Body of pancreas (tissue), 4 donors: ENCODE data around the gene NRP1. TPM values are rescaled to one million over a fixed set of nuclear protein-coding genes. Genes with fewer than 3 reads are reported as not detected.

ENCODE experiments used
- ATAC-seq: fragments of 150-250 bp; one replicate; pipeline ENCODE4 v1.9.1; 2016
- DNase-seq, 4 donors: peaks; one replicate each; pipeline ENCODE4 v3.0.0-alpha.2; 2019
- H3K27ac ChIP-seq, 4 donors: fragments of 200-600 bp; sonication (generic); 1 replicate in 3 of 4; 2 replicates in 1 of 4; pipeline versions ENCODE4 v1.5.1 to v1.6.1; 2016 to 2019; ENCODE audit warnings: mild to moderate bottlenecking in 1 of 4, mixed read lengths in 1 of 4, moderate library complexity in 1 of 4
- H3K27me3 ChIP-seq, 2 donors: fragments of 200-600 bp; sonication (generic); one replicate each; pipeline ENCODE4 v1.6.0; 2016; ENCODE audit warnings: mild to moderate bottlenecking in 1 of 2
- H3K36me3 ChIP-seq, 2 donors: fragments of 200-600 bp; sonication (generic); replicated peaks in 1 of 2; 2 replicates each; pipeline ENCODE4 v1.5.1; 2016; ENCODE audit warnings: low read depth in 2 of 2; ENCODE audit not compliant: insufficient read depth in 1 of 2
- H3K4me1 ChIP-seq: fragments of 200-600 bp; sonication (generic); one replicate; pipeline ENCODE4 v1.6.0; 2016
- H3K4me3 ChIP-seq, 2 donors: fragments of 200-600 bp; sonication (generic); 1 replicate in 1 of 2; 2 replicates in 1 of 2; pipeline ENCODE4 v1.5.1; 2016 to 2019
- H3K9me3 ChIP-seq, 3 donors: fragments of 200-600 bp; sonication (generic); 1 replicate in 2 of 3; 2 replicates in 1 of 3; pipeline ENCODE4 v1.5.1; 2016
- POLR2A ChIP-seq, 3 donors: fragments of 450-650 bp; IDR thresholded peaks; one replicate each; pipeline ENCODE4 v1.6.1; 2016; ENCODE audit warnings: antibody characterized with exemption in 3 of 3, mild to moderate bottlenecking in 2 of 3
- WGBS, 2 donors: methylation state at CpG; one replicate each; pipeline ENCODE4 v1.1.5; 2017; 5-methylcytosine and 5-hydroxymethylcytosine counted together
- intact Hi-C: fragments of 100-400 bp; cut with DNase I; formaldehyde crosslinking; loops from one replicate; pipeline ENCODE4 v1.15.1; 2023
- total RNA-seq, 2 donors: library from RNA; depleted of rRNA; stranded (reverse); fragments of >200 nt; gene quantifications; one replicate each; pipeline ENCODE4 v1.1.0, GENCODE V29; 2016
- TF ChIP-seq, protein P1 (sequence below), 7 experiments: fragments of 450-650 bp in 4 of 7; fragments of 200-600 bp in 3 of 7; sonication (generic) in 3 of 7; IDR thresholded peaks; one replicate each; pipeline ENCODE4 v1.5.1; 2016 to 2019; ENCODE audit warnings: antibody characterized with exemption in 7 of 7

The NRP1 gene
- total RNA-seq, 2 donors from 2014 or later: 37.6 to 62.6 TPM

DNA sequence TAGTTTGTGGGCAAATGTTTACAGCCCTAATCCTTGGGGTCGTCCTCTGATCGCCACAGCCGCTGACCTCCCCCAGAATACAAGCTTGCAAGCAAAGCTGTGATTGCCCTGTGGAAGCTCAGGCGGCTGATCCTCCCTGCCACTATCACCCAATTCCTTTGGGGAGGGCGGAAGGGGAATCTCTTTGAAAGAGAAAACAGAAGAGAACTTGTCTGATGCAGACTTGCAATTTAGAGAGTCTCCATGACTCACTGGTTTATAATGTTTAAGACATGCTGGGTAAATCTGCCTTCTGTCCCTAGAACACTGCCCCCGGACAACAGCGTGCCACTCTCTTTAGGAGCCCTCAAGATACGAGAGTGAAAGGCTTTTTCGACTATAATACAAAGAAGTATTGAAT, 75.5 kb downstream of the NRP1 start:
- DNase-seq (no peak), ATAC-seq (no peak)
- Histone ChIP-seq H3K4me1 (peaks cover 27% of the 10 kb centered on the region), H3K4me3 (no peak overlapping the region), H3K9me3 (no peaks in the 10 kb centered on the region), H3K27me3 (no peaks in the 10 kb centered on the region), H3K27ac (no peak overlapping the region), H3K36me3 (no peaks in the 10 kb centered on the region)
- intact Hi-C loops: no loop called here
- TF ChIP-seq, protein P1, sequence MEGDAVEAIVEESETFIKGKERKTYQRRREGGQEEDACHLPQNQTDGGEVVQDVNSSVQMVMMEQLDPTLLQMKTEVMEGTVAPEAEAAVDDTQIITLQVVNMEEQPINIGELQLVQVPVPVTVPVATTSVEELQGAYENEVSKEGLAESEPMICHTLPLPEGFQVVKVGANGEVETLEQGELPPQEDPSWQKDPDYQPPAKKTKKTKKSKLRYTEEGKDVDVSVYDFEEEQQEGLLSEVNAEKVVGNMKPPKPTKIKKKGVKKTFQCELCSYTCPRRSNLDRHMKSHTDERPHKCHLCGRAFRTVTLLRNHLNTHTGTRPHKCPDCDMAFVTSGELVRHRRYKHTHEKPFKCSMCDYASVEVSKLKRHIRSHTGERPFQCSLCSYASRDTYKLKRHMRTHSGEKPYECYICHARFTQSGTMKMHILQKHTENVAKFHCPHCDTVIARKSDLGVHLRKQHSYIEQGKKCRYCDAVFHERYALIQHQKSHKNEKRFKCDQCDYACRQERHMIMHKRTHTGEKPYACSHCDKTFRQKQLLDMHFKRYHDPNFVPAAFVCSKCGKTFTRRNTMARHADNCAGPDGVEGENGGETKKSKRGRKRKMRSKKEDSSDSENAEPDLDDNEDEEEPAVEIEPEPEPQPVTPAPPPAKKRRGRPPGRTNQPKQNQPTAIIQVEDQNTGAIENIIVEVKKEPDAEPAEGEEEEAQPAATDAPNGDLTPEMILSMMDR (IDR thresholded peaks at IDR 0.05): no peak
- TF ChIP-seq POLR2A (IDR thresholded peaks at IDR 0.05): no peak
- WGBS, 2 donors: 48 to 55% methylated on average over 9 of the region's 9 CpGs

DNA sequence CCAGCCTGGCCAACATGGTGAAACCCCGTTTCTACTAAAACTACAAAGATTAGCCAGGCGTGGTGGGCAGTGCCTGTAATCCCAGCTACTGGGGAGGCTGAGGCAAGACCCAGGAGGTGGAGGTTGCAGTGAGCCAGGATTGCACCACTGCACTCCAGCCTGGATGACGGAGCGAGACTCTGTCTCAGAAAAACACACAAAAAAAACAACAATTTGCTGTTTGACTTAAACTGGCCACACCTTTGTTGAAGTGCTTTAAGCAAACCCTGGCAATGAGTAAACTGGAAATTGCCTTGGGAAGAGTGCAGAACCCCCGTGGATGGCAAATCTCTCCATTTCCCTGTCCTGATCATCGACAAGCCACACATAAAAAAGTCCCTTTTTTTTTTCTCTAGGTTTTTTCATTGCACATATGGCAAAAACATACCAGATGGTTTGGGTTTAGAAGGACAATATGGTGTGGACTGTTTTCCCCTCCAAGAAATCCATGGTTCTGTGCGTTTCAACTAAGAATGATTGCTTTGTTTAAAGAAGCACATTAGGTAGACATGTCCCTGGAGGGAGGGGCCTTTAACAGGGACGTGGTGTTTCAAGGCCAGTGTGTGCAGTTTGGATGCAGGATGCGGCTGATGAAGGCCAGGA, 76.9 kb downstream of the NRP1 start:
- ATAC-seq: no peak
- Histone ChIP-seq H3K4me3 (no peak overlapping the region), H3K27ac (no peak overlapping the region), H3K36me3 (no peaks in the 10 kb centered on the region), H3K4me1 (peaks cover 22% of the 10 kb centered on the region), H3K27me3 (no peaks in the 10 kb centered on the region), H3K9me3 (no peaks in the 10 kb centered on the region)
- intact Hi-C loops: no loop called here
- no peak for TF ChIP-seq POLR2A (IDR thresholded peaks at IDR 0.05)
- TF ChIP-seq, protein P1 (IDR thresholded peaks at IDR 0.05): no peak
- WGBS, 2 donors: 67 to 68% methylated on average over 9 of the region's 9 CpGs
- no peak for DNase-seq

DNA sequence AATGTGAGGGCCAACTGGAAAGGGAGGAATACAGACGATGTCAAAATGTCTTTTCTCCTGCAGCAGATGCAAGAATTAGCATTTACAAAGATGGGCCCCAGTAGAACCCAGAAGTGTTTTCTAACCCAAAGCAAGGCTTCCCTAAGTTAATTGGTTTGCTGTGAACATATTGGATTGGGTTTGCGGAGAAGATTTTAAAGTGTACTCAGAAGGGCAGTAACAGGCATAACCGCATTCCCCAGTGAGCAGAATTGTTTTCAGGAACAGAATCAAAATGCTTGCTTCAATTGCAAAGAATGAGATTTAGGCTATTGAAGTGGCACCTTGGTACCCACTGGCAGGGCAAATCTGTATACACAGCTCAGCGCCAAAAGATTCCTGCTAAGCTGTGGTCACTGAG, 78.0 kb downstream of the NRP1 start:
- no peaks in the 10 kb centered on the region for H3K36me3 ChIP-seq
- ATAC-seq (no peak), DNase-seq (no peak)
- no peaks in the 10 kb centered on the region for H3K9me3 ChIP-seq
- no peak overlapping the region for H3K27ac ChIP-seq
- 91 to 96% methylated on average over 4 of the region's 4 CpGs for WGBS, 2 donors
- no peaks in the 10 kb centered on the region for H3K27me3 ChIP-seq
- H3K4me3 ChIP-seq: no peak overlapping the region
- H3K4me1 ChIP-seq: peaks cover 17% of the 10 kb centered on the region
- TF ChIP-seq POLR2A (IDR thresholded peaks at IDR 0.05): no peak
- TF ChIP-seq, protein P1 (IDR thresholded peaks at IDR 0.05): no peak
- intact Hi-C loops: no loop called here

DNA sequence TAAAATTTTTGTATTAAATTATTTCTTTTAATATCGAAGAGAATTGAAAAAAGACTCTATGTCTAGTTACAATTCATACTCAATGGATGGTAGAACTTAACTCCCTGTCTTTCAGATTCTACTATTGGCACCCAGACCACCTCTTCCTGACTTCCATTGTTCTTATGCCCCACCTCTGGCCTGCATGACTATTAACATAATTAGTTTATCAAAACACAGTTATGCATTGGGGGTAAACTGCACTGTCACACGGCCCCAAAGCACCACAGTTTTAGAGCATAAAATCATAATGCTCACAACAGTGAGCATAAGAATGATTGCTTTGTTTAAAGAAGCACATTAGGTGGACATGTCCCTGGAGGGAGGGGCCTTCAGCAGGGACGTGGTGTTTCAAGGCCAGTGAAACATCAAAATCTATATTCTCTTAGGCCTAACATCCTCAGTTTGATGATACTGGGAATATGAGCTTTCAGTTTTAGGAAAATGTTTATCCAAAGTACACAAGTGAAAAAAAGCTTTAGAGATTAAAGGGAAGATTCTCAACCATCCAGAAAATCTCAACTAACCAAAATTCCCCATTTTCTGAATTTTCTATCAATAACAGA, 79.8 kb downstream of the NRP1 start:
- no peak for TF ChIP-seq POLR2A (IDR thresholded peaks at IDR 0.05)
- TF ChIP-seq, protein P1 (IDR thresholded peaks at IDR 0.05): no peak
- intact Hi-C loops: no loop called here
- DNase-seq (no peak), ATAC-seq (no peak)
- Histone ChIP-seq H3K4me1 (peaks cover 10% of the 10 kb centered on the region), H3K4me3 (no peak overlapping the region), H3K27me3 (no peaks in the 10 kb centered on the region), H3K9me3 (no peaks in the 10 kb centered on the region), H3K27ac (peak overlapping the region in 1 of 4 donors; percentile 7), H3K36me3 (no peaks in the 10 kb centered on the region)
- 53% methylated on average over 3 of the region's 3 CpGs for WGBS, 2 donors

DNA sequence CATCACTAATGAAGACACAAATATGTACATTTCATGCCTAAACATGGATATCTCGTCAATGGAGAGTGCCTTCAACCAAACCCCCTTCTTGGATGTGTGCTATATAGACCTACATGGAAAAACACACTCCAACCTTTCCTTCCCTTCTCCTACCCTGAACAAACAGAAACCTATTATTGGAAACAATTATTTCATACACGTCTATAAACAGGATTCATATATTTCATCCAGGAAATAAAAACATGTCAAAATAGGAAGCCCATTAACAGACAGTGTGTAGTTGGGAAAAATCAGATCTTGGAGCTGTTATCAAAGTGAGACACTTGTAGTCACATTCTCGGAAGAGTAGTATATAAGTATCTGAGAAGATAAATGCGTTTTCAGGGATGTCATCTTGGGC, 81.1 kb downstream of the NRP1 start:
- intact Hi-C loops: no loop called here
- WGBS, 2 donors: 70 to 78% methylated on average over 4 of the region's 4 CpGs
- no peak overlapping the region for H3K27ac ChIP-seq
- no peak overlapping the region for H3K4me3 ChIP-seq
- DNase-seq (no peak), ATAC-seq (no peak)
- H3K4me1 ChIP-seq: no peaks in the 10 kb centered on the region
- H3K36me3 ChIP-seq: no peaks in the 10 kb centered on the region
- no peak for TF ChIP-seq POLR2A (IDR thresholded peaks at IDR 0.05)
- TF ChIP-seq, protein P1 (IDR thresholded peaks at IDR 0.05): no peak
- no peaks in the 10 kb centered on the region for H3K9me3 ChIP-seq
- no peaks in the 10 kb centered on the region for H3K27me3 ChIP-seq
